Right renal pelvis (tissue), 4 donors: Measurements from ENCODE around the gene WASF2. TPM values are rescaled to one million over a fixed set of nuclear protein-coding genes. Genes with fewer than 3 reads are reported as not detected.

Experiments used
- DNase-seq, 4 donors: peaks; one replicate each; pipeline ENCODE4 v3.0.0-alpha.2; 2013; ENCODE audit warnings: low read depth in 4 of 4, low spot score in 3 of 4, missing footprints in 1 of 4
- polyA plus RNA-seq, 4 donors: library from polyadenylated mRNA; unstranded; fragments of 120-200 nt; gene quantifications; one replicate each; pipeline ENCODE4 v1.2.1, GENCODE V29; 2013; ENCODE audit not compliant: insufficient read length in 4 of 4

Gene WASF2
- polyA plus RNA-seq, 4 donors: 121 to 141 (median 136) TPM

GRCh38 chr1:27381969-27382762 lies 107.8 kb downstream of the WASF2 start:
- no peak for DNase-seq

- DNase-seq: no peak
These were observed 108.9 kb downstream of the WASF2 start for GRCh38 chr1:27380766-27381733.

DNA sequence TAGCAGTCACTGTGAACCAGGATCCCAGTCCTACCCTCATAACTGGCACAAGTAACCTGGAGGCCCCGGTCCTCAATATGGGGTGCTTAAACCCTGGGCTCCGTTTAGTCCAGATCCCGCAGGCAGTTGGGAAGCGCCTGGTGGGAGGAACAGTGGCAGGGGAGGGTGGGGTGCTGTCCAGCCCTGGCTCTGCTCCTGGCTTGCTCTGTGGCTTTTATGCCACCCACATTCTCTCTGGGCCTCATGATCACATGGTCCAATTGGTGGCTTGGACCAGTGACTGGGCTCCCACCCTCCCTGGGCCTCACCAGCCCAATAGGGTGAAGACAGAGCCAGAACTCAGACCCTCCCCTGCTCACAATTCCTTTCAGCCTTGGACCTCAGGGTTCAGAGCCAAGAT lies 109.7 kb downstream of the WASF2 start:
- DNase-seq: no peak

DNA sequence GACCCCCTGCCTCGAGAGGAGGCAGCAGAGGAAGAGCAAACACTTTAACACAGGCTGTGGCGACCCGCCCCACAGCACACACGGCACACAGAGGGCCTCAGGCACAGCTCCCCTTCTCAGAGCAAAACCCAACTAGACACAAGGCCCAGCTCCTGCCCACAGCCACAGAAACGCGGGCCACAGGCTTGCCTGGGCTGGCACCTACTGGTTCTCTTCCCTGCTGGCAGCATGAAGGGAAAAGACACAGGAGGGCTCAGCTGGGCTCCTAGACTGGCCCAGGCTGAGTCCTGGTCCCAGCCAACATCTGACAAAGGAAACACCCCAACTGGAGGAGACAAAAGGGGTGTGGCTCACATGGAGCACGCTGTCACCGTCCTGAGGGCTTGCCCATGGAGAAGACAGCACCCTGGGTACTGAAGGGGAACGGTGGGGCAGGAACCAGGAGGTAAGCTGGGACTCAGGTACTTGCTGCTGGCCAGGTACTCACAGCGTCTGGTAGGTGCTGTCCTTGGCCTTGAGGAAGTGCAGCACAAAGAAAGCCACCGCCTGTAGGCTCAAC lies 110.3 kb downstream of the WASF2 start:
- no peak for DNase-seq

GRCh38 chr1:27377760-27378495 lies 112.0 kb downstream of the WASF2 start:
- no peak for DNase-seq

- DNase-seq: no peak
These were observed 115.4 kb downstream of the WASF2 start, which contains the start of gene FCN3 for GRCh38 chr1:27374362-27375086. FCN3 (minus strand) TSS chr1:27374824; CDS start chr1:27374818, 6 bp downstream.

DNA sequence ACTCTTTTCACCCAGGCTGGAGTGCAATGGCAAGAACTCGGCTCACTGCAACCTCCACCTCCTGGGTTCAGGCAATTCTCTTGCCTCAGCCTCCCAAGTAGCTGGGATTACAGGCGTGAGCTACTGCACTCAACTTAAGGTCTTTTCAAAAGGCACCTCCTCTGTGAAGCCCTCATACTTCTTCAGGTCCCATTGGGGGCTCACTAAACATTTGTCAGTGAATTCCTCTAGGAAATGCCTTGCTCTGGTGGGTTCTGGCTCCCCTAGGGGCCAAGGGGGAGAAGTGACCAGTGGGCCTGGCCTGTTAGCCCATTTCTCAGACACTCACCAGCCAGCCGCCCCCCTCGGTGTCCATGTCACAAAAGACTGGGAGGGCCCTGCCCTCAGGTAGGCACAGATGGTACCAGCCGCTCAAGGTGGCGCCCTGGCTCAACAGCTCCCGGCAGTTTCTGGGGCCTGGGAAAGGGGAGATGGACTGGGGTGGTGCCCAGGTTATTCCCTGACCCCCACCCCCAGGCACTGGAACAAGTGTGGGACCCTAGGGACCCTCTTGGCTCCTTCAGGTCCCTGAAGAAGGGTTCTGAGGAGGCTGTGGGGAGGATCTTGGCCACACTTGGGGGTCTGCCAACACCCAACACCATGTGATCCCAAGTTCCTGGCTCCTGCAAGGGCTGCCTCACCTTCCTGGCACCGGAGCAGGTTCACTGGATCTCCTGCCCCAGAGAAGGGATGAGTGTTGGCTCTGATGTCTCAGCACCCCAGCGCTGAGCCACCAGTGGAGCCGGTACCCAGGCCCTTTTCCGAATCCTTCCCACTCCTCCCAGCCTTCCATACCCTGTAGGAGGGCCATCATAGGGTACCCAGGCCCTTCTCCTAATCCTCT lies 116.9 kb downstream of the WASF2 start:
- no peak for DNase-seq

DNA sequence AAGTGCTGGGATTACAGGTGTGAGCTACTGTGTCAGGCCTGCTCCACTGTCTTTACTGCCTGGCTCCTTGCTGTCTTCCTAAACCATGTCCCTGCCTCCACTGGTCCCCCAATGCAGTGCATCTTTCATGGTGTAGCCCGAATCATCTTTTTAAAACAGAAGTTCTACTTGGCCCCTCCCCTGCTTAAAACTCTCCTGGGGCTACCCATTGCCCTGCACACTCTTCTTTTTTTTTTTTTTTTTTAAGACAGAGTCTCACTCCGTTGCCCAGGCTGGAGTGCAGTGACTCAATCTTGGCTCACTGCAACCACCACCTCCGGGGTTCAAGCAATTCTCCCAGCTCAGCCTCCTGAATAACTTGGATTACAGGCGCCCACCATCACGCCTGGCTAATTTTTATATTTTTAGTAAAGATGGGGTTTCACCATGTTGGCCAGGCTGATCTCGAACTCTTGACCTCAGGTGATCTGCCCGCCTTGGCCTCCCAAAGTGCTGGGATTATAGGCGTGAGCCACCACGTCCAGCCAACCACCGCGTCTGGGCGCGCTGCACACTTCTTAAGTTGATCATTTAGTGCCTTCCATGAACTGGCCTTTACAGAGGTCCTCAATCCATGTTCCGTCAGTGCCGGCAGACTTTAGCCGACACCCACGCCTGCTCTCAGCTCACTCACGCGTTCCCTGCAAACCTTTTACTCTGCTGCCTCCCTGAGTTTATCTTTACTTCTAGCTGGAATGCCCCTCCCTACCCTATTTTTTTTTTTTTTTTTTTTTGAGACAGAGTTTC lies 117.8 kb downstream of the WASF2 start:
- no peak for DNase-seq

- no peak for DNase-seq
These were observed 120.9 kb downstream of the WASF2 start for GRCh38 chr1:27368869-27369582.

DNA sequence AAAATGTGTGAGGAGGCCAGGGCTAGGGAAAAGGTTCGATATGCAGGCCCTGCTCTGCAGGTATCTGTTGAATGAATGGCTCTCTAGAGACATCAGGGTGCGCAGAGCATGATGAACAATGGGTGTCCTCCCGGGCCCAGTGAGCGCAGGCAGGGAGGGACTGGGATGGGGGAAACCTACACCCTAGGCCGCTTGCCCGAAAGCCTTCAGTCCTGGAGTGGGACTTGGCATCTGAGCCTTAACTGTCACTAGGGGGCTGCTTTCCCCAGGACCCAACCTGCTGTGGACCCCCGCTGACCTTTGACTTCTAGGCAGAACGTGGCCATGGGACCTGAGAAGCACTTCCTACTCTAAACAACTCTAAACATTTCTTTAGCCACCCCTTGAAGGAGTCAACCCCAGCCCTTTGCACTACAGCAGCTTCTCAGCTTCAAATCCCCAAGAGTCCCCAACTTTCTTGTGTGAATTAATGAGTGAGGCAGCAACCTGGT lies 122.8 kb downstream of the WASF2 start:
- DNase-seq: no peak

DNA sequence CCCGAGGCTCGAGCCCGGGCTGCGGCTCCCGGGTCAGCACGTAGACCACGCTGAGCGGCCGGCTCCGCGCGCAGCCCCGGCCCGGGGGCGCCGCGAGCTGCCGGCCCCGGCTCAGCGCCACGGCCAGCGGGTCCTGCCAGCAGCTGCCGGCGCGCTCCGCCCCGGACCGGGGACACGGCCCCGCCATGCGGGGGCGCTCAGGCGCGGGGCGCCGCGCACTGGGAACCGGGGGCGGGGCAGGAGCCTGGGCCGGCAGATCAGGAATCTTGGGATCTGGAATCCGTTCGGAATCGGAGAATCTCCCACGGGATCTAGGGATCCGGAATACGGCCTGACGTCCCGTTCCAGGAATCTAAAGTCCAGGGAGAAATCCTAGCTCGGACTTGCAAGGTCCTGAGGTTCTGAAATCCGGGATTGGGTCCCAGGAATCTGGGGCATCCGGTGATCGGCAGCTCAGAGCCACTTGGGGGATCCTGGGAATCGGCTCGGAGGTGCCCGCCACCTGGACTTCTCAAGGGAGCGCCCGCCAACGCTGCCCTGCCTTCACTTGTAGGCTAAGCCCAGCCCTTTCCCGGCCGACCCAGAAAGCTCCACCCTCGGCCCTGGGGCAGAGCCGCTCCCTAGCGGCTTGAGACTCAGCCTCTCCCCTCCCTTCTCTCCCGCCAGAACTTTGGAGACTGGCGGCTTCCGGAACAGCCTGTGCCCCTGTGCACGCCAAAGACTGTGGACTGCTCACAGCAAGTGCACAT lies 123.4 kb downstream of the WASF2 start, which contains the start of gene MAP3K6:
TSS of gene MAP3K6 (minus strand) at position 551 of the 749 bp plus-strand sequence. CDS start at position 187, 364 bp downstream.
- no peak for DNase-seq

DNA sequence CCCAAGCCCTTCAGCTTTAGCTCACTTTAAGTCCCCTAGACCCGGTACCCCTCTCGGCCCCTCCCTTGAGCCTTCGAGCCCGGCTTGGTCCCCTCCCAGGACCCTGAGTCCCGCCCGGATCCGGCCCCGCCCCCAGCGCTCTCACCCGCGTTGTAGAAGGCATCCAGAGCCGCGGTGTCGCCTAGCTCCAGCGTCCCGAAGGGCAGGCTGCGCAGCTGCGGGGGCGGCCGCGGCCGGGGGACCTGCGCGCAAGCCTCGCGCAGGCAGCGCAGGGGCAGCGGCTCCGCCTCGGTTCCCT lies 123.9 kb downstream of the WASF2 start:
- DNase-seq: peak in 1 of 4 donors; percentile 45

DNA sequence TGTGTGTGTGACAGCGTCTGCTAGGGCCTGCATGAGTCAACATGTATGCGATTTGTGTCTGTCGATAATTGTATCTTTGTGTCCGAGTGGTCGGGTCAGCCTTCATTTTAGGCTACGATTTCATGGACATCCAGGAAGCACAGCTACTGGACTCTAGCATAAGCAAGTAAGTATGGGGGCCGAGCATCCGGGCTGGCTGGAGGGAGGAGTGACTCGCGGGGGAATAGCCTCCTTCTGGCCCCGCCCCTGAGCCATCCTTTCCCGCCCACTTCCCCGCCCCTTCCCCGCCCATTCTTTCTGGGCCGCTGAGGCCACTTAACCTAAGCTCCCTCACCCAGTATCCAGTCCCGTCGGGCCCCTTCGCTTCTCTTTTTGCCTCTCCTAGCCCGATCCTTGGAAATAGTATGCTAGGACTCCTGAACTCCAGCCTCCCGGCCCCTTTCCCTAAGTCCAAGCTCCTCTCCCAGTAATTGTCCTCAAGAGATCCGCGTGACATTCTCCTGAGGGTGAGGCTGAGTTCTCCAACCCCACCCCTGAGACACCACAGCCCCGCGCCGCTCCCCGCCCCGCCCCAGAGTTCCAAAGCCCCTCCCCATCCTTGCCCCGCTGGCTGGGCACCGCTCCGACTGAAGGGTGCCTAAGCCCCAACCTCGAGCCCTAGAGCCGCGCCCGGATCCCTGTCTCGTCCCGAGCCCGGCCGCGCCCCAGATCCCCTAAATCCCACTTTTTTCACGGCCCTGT lies 124.4 kb downstream of the WASF2 start:
- DNase-seq: peak in 2 of 4 donors; percentile 79 to 83

DNA sequence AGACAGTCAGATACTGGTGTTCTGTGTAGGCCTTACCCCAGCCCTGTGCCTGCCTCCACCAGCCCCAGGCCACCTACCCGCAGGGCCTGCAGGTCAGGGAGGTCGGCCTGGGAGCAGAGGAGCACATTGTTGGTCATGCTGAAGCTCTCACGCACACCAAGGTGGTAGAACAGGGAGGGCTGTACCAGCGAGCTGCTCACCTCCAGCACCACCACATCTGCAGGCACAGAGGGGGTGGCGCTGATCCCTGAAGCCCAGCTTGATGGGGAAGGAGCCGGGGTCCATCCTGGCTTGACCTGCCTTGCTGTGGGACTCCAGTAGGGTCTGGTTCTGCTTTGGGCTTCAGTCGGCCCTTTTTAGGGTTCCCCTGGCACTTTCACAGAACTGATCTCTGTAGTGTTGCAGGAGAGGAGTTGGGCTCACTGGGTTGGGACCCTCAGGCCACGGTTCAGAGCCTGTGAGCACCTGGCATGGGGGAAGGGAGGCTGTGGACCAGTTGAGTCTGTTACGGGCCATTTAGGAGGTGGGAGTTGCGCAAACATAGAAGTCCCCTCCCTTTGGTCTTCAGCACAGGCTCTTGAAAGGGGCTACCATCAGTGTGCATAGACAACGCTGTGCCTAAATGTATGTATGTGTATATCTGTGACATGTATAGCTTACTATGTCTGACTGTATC lies 125.1 kb downstream of the WASF2 start:
- no peak for DNase-seq
